ENCODE data around the gene TRPV4. TPM values are rescaled to one million over a fixed set of nuclear protein-coding genes. Genes with fewer than 3 reads are reported as not detected.

The TRPV4 gene
- total RNA-seq, 3 donors from 2014 or later (not counting 1 experiment from before 2014, with no cell fraction given) = not detected

DNA sequence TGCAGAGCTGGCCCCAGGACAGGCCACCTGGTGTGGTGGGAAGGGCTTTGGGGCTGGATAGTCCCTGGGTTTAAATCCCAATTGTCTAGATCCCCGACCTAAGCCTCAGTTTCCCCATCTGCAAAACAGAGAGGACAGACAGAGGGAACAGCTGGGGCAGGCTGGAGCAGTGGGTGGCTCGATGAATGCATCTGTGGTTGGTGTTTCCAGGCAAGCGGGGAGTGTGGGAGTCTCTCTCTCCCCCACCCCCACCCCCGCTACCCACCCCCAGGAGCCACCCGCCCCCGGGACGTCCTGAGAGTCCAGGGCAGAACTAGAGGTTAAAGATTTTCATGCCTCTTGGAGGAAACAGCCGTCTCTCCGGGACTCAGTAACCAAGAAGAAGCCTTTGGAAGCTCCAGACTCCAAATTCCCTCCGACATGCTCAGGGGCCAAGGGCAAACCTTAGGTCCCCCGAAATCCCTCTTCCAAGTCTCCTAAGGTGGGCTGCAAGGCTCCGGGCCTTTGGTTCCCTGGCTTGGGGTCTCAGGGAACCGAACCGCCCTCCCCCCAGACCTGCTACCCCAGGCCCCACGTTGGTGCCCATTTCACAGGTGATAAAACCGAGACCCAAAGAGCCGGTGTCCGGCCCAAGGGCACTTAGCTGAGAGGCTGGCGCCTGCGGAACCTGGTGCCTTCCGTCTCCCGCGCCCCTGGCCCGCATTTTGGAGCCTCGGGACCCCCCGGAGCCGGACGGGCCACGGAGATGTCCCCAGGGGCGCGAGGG lies 474 bp downstream of the TRPV4 start:
- Histone ChIP-seq H3K4me1 (ENCODE audit: control insufficient read depth, insufficient read depth, low read length) (no peaks in the 10 kb centered on the region), H3K36me3 (ENCODE audit: control insufficient read depth, insufficient read depth, low read length) (no peaks in the 10 kb centered on the region), H3K27me3 (ENCODE audit: control insufficient read depth, insufficient read depth, low read length) (peaks cover 11% of the 10 kb centered on the region), H3K4me3 (ENCODE audit: low read length) (no peak overlapping the region), H3K27ac (ENCODE audit: low read length) (no peak overlapping the region), H3K9me3 (ENCODE audit: control insufficient read depth, insufficient read depth, low read length) (no peaks in the 10 kb centered on the region)
- Mint-ChIP-seq H3K27ac (no peak overlapping the region), H3K9me3 (no peaks in the 10 kb centered on the region), H3K36me3 (no peaks in the 10 kb centered on the region), H3K4me3 (no peak overlapping the region), H3K4me1 (peaks cover 5 to 9% of the 10 kb centered on the region in 2 donors), H3K27me3 (ENCODE audit: low read depth in 2 of 2) (peaks cover 24 to 25% of the 10 kb centered on the region in 2 donors)
- ATAC-seq (no peak), DNase-seq (no peak)
- intact Hi-C loops (cut with micrococcal nuclease) = no loop called here
- TF ChIP-seq, protein P1, sequence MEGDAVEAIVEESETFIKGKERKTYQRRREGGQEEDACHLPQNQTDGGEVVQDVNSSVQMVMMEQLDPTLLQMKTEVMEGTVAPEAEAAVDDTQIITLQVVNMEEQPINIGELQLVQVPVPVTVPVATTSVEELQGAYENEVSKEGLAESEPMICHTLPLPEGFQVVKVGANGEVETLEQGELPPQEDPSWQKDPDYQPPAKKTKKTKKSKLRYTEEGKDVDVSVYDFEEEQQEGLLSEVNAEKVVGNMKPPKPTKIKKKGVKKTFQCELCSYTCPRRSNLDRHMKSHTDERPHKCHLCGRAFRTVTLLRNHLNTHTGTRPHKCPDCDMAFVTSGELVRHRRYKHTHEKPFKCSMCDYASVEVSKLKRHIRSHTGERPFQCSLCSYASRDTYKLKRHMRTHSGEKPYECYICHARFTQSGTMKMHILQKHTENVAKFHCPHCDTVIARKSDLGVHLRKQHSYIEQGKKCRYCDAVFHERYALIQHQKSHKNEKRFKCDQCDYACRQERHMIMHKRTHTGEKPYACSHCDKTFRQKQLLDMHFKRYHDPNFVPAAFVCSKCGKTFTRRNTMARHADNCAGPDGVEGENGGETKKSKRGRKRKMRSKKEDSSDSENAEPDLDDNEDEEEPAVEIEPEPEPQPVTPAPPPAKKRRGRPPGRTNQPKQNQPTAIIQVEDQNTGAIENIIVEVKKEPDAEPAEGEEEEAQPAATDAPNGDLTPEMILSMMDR (IDR thresholded peaks at IDR 0.05) = no peak
- WGBS (ENCODE audit: insufficient coverage) = 31% methylated on average over 28 of the region's 31 CpGs

DNA sequence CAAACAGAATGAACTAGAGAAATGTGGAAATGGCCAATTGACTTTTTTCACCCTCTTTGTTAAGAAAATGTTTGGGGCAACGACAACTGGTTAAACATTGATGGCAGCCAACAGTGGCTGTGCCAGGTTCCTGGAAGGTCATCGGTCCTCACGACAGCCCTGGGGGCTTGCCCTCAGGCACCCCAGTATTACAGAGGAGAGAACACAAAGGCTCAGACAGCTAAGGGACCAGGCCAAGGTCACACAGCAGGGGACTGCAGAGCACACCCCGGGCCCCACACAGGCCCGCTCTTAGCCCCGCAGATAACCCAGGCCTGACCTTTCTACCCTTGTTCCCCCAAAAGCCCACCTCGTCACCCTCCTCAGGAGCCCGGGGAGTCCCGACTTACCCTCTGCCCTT lies 1.3 kb downstream of the TRPV4 start:
- Histone ChIP-seq H3K4me3 (ENCODE audit: low read length) (no peak overlapping the region), H3K27me3 (ENCODE audit: control insufficient read depth, insufficient read depth, low read length) (peaks cover 11% of the 10 kb centered on the region), H3K27ac (ENCODE audit: low read length) (no peak overlapping the region), H3K9me3 (ENCODE audit: control insufficient read depth, insufficient read depth, low read length) (no peaks in the 10 kb centered on the region), H3K36me3 (ENCODE audit: control insufficient read depth, insufficient read depth, low read length) (no peaks in the 10 kb centered on the region), H3K4me1 (ENCODE audit: control insufficient read depth, insufficient read depth, low read length) (no peaks in the 10 kb centered on the region)
- Mint-ChIP-seq H3K27me3 (ENCODE audit: low read depth in 2 of 2) (peaks cover 24 to 25% of the 10 kb centered on the region in 2 donors), H3K4me1 (peaks cover 5 to 9% of the 10 kb centered on the region in 2 donors), H3K9me3 (no peaks in the 10 kb centered on the region), H3K4me3 (no peak overlapping the region), H3K36me3 (no peaks in the 10 kb centered on the region), H3K27ac (no peak overlapping the region)
- intact Hi-C loops (cut with micrococcal nuclease) = no loop called here
- TF ChIP-seq, protein P1 (IDR thresholded peaks at IDR 0.05) = no peak
- DNase-seq (no peak), ATAC-seq (no peak)
- 92% methylated on average over 9 of the region's 9 CpGs for WGBS (ENCODE audit: insufficient coverage)

DNA sequence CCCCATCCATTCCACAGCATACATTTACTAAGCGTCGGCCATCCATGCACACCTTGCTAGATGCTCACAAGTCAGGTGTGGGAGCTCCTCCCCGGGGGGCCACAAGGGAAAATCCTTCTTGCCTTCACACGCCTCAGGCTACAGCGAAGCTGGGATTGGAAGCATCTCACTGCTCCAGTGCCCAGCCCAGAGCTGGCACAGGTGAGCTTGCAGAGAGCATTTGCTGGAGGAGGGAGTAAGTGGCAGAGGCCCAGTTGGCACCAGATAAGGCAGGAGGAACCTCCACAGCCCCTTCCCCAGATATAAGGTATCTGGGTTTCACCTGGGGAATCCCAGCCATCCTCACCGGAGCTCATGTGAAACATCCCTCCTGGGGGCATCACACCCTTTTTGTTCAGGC lies 1.8 kb downstream of the TRPV4 start:
- Histone ChIP-seq H3K4me3 (ENCODE audit: low read length) (no peak overlapping the region), H3K27me3 (ENCODE audit: control insufficient read depth, insufficient read depth, low read length) (peaks cover 11% of the 10 kb centered on the region), H3K27ac (ENCODE audit: low read length) (no peak overlapping the region), H3K9me3 (ENCODE audit: control insufficient read depth, insufficient read depth, low read length) (no peaks in the 10 kb centered on the region), H3K36me3 (ENCODE audit: control insufficient read depth, insufficient read depth, low read length) (no peaks in the 10 kb centered on the region), H3K4me1 (ENCODE audit: control insufficient read depth, insufficient read depth, low read length) (no peaks in the 10 kb centered on the region)
- H3K4me1 Mint-ChIP-seq = peaks cover 5 to 9% of the 10 kb centered on the region in 2 donors
- intact Hi-C loops (cut with micrococcal nuclease) = no loop called here
- peaks cover 24 to 25% of the 10 kb centered on the region in 2 donors for H3K27me3 Mint-ChIP-seq (ENCODE audit: low read depth in 2 of 2)
- DNase-seq = no peak
- H3K9me3 Mint-ChIP-seq = no peaks in the 10 kb centered on the region
- no peaks in the 10 kb centered on the region for H3K36me3 Mint-ChIP-seq
- H3K4me3 Mint-ChIP-seq = no peak overlapping the region
- no peak overlapping the region for H3K27ac Mint-ChIP-seq
- no peak for ATAC-seq
- 89% methylated on average over 6 of the region's 6 CpGs for WGBS (ENCODE audit: insufficient coverage)
- TF ChIP-seq, protein P1 (IDR thresholded peaks at IDR 0.05) = no peak

DNA sequence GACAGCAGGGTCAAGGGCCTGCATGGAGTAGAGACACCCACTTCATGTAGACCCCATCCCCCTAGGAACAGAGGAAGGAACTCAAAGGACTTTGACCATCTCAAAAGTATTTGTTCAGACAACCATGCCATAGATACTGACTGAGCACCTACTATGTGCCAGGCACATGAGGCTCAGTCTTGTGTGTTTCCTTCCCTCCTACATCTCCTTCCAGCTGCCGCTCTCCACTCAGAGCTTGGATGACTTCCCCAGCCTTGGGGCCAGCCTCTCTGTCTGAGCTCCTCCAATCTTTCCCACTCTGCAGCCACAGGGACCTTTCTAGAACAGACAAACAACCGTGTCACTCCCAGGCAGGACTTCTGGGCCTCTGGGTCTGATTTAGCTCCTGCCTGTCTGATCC lies 2.5 kb downstream of the TRPV4 start:
- DNase-seq = no peak
- no peaks in the 10 kb centered on the region for H3K36me3 Mint-ChIP-seq
- peaks cover 5 to 9% of the 10 kb centered on the region in 2 donors for H3K4me1 Mint-ChIP-seq
- H3K9me3 Mint-ChIP-seq = no peaks in the 10 kb centered on the region
- intact Hi-C loops (cut with micrococcal nuclease) = no loop called here
- Histone ChIP-seq H3K27me3 (ENCODE audit: control insufficient read depth, insufficient read depth, low read length) (peaks cover 11% of the 10 kb centered on the region), H3K4me1 (ENCODE audit: control insufficient read depth, insufficient read depth, low read length) (no peaks in the 10 kb centered on the region), H3K4me3 (ENCODE audit: low read length) (no peak overlapping the region), H3K36me3 (ENCODE audit: control insufficient read depth, insufficient read depth, low read length) (no peaks in the 10 kb centered on the region), H3K27ac (ENCODE audit: low read length) (no peak overlapping the region), H3K9me3 (ENCODE audit: control insufficient read depth, insufficient read depth, low read length) (no peaks in the 10 kb centered on the region)
- TF ChIP-seq, protein P1 (IDR thresholded peaks at IDR 0.05) = no peak
- H3K27me3 Mint-ChIP-seq (ENCODE audit: low read depth in 2 of 2) = peaks cover 24 to 25% of the 10 kb centered on the region in 2 donors
- no peak for ATAC-seq
- H3K4me3 Mint-ChIP-seq = no peak overlapping the region
- H3K27ac Mint-ChIP-seq = no peak overlapping the region
- 75% methylated on average over 2 of the region's 2 CpGs for WGBS (ENCODE audit: insufficient coverage)
